ENCODE measurements around the gene MCRIP2. TPM values are rescaled to one million over a fixed set of nuclear protein-coding genes. Genes with fewer than 3 reads are reported as not detected.
A peak's percentile ranks its signal among the peaks of the same experiment; 100 is the strongest.

The MCRIP2 gene
- total and polyA plus RNA-seq, 2 experiments from 2014 or later: 64.3 to 67.7 TPM

DNA sequence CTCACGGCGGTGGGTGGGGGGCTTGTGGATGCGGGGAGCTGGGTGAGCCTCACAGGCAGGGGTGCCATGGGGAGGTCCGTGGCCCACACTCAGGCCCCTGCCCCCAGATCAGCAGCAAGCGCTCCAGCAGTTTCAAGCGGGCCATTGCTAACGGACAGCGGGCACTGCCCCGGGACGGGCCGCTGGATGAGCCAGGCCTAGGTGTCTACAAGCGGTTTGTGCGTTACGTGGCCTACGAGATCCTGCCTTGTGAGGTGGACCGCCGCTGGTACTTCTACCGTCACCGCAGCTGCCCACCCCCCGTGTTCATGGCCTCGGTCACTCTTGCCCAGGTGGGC lies 34.9 kb downstream of the MCRIP2 start:
- Histone ChIP-seq H3K27me3 (ENCODE audit: insufficient read depth) (no peaks in the 10 kb centered on the region), H2AFZ (no peak overlapping the region), H3K4me3 (no peak overlapping the region; the same call in 1 of the 2 replicates), H3K4me2 (peak overlapping the region; percentile 74; the same call in 1 of the 2 replicates), H4K20me1 (replicated peaks; ENCODE audit: insufficient read depth) (peaks cover 8% of the 10 kb centered on the region), H3K79me2 (replicated peaks; ENCODE audit: insufficient read depth) (peaks cover 9% of the 10 kb centered on the region; the same call in 1 of the 2 replicates), H3K27ac (ENCODE audit: low read depth) (no peak overlapping the region), H3K4me1 (ENCODE audit: insufficient read depth) (peaks cover 11% of the 10 kb centered on the region; the same call in 1 of the 2 replicates), H3F3A (replicated peaks; ENCODE audit: low read depth) (peaks cover 23% of the 10 kb centered on the region), H3K9me2 (ENCODE audit: insufficient read depth) (no peaks in the 10 kb centered on the region), H3K36me3 (ENCODE audit: insufficient read depth) (no peaks in the 10 kb centered on the region)
- peaks cover 15% of the 10 kb centered on the region for H3K27me3 Mint-ChIP-seq (ENCODE audit: insufficient read depth, low read depth, poor library complexity)
- peak overlapping the region; percentile 36; the same call in 2 of the 3 replicates for H3K4me3 Mint-ChIP-seq
- H3K4me1 Mint-ChIP-seq: peaks cover 23% of the 10 kb centered on the region
- ATAC-seq: no peak
- TF ChIP-seq ZNF114 (CRISPR knock-in tag; IDR thresholded peaks at IDR 0.05): no peak
- TF ChIP-seq, protein P1, sequence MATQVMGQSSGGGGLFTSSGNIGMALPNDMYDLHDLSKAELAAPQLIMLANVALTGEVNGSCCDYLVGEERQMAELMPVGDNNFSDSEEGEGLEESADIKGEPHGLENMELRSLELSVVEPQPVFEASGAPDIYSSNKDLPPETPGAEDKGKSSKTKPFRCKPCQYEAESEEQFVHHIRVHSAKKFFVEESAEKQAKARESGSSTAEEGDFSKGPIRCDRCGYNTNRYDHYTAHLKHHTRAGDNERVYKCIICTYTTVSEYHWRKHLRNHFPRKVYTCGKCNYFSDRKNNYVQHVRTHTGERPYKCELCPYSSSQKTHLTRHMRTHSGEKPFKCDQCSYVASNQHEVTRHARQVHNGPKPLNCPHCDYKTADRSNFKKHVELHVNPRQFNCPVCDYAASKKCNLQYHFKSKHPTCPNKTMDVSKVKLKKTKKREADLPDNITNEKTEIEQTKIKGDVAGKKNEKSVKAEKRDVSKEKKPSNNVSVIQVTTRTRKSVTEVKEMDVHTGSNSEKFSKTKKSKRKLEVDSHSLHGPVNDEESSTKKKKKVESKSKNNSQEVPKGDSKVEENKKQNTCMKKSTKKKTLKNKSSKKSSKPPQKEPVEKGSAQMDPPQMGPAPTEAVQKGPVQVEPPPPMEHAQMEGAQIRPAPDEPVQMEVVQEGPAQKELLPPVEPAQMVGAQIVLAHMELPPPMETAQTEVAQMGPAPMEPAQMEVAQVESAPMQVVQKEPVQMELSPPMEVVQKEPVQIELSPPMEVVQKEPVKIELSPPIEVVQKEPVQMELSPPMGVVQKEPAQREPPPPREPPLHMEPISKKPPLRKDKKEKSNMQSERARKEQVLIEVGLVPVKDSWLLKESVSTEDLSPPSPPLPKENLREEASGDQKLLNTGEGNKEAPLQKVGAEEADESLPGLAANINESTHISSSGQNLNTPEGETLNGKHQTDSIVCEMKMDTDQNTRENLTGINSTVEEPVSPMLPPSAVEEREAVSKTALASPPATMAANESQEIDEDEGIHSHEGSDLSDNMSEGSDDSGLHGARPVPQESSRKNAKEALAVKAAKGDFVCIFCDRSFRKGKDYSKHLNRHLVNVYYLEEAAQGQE (IDR thresholded peaks at IDR 0.05; ENCODE audit: unreplicated experiment): no peak
- TF ChIP-seq EZH2 (IDR thresholded peaks at IDR 0.05; ENCODE audit: low read depth, unreplicated experiment): no peak
- no peaks in the 10 kb centered on the region; the same call in 2 of the 3 replicates for H3K9me3 Mint-ChIP-seq
- DNase-seq (ENCODE audit: low spot score): no peak
- peaks cover 13% of the 10 kb centered on the region for H3K36me3 Mint-ChIP-seq (ENCODE audit: low read depth)
- no peak overlapping the region; the same call in 1 of the 2 replicates for H3K27ac Mint-ChIP-seq

DNA sequence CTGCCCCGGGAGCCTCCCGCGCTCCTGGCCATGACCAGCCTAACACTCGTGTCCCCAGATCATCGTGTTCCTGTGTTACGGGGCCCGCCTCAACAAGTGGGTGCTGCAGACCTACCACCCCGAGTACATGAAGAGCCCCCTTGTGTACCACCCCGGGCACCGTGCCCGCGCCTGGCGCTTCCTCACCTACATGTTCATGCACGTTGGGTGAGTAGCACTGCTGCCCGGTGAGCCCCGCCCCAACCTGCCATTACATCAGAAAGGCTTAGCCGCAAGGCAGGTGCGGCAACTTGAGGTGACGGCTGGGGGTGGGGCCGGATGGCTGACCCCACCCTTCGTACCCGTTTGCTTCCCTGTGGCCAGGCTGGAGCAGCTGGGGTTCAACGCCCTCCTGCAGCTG lies 35.3 kb downstream of the MCRIP2 start:
- Histone ChIP-seq H3K27ac (ENCODE audit: low read depth) (no peak overlapping the region), H3K27me3 (ENCODE audit: insufficient read depth) (no peaks in the 10 kb centered on the region), H2AFZ (no peak overlapping the region), H3K4me3 (peak overlapping the region; percentile 48), H4K20me1 (replicated peaks; ENCODE audit: insufficient read depth) (peaks cover 10% of the 10 kb centered on the region), H3F3A (replicated peaks; ENCODE audit: low read depth) (peaks cover 27% of the 10 kb centered on the region), H3K9me2 (ENCODE audit: insufficient read depth) (no peaks in the 10 kb centered on the region), H3K79me2 (replicated peaks; ENCODE audit: insufficient read depth) (peaks cover 9% of the 10 kb centered on the region; the same call in 1 of the 2 replicates), H3K4me2 (peak overlapping the region; percentile 74), H3K4me1 (ENCODE audit: insufficient read depth) (peaks cover 11% of the 10 kb centered on the region; the same call in 1 of the 2 replicates), H3K36me3 (ENCODE audit: insufficient read depth) (no peaks in the 10 kb centered on the region)
- Mint-ChIP-seq H3K4me1 (peaks cover 27% of the 10 kb centered on the region), H3K27me3 (ENCODE audit: insufficient read depth, low read depth, poor library complexity) (peaks cover 17% of the 10 kb centered on the region), H3K27ac (no peak overlapping the region; the same call in 1 of the 2 replicates), H3K9me3 (no peaks in the 10 kb centered on the region; the same call in 1 of the 3 replicates), H3K36me3 (ENCODE audit: low read depth) (peaks cover 17% of the 10 kb centered on the region), H3K4me3 (peak overlapping the region; percentile 36; the same call in 2 of the 3 replicates)
- TF ChIP-seq EZH2 (IDR thresholded peaks at IDR 0.05; ENCODE audit: low read depth, unreplicated experiment): no peak
- no peak for TF ChIP-seq EZH2phosphoT487 (IDR thresholded peaks at IDR 0.05; ENCODE audit: unreplicated experiment)
- TF ChIP-seq STAT1 (IDR thresholded peaks at IDR 0.05; ENCODE audit: unreplicated experiment): no peak
- no peak for TF ChIP-seq CREB1 (CRISPR knock-in tag; IDR thresholded peaks at IDR 0.05; ENCODE audit: low read depth)
- TF ChIP-seq, protein P2, sequence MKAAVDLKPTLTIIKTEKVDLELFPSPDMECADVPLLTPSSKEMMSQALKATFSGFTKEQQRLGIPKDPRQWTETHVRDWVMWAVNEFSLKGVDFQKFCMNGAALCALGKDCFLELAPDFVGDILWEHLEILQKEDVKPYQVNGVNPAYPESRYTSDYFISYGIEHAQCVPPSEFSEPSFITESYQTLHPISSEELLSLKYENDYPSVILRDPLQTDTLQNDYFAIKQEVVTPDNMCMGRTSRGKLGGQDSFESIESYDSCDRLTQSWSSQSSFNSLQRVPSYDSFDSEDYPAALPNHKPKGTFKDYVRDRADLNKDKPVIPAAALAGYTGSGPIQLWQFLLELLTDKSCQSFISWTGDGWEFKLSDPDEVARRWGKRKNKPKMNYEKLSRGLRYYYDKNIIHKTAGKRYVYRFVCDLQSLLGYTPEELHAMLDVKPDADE (IDR thresholded peaks at IDR 0.05): no peak
- TF ChIP-seq, protein P3, sequence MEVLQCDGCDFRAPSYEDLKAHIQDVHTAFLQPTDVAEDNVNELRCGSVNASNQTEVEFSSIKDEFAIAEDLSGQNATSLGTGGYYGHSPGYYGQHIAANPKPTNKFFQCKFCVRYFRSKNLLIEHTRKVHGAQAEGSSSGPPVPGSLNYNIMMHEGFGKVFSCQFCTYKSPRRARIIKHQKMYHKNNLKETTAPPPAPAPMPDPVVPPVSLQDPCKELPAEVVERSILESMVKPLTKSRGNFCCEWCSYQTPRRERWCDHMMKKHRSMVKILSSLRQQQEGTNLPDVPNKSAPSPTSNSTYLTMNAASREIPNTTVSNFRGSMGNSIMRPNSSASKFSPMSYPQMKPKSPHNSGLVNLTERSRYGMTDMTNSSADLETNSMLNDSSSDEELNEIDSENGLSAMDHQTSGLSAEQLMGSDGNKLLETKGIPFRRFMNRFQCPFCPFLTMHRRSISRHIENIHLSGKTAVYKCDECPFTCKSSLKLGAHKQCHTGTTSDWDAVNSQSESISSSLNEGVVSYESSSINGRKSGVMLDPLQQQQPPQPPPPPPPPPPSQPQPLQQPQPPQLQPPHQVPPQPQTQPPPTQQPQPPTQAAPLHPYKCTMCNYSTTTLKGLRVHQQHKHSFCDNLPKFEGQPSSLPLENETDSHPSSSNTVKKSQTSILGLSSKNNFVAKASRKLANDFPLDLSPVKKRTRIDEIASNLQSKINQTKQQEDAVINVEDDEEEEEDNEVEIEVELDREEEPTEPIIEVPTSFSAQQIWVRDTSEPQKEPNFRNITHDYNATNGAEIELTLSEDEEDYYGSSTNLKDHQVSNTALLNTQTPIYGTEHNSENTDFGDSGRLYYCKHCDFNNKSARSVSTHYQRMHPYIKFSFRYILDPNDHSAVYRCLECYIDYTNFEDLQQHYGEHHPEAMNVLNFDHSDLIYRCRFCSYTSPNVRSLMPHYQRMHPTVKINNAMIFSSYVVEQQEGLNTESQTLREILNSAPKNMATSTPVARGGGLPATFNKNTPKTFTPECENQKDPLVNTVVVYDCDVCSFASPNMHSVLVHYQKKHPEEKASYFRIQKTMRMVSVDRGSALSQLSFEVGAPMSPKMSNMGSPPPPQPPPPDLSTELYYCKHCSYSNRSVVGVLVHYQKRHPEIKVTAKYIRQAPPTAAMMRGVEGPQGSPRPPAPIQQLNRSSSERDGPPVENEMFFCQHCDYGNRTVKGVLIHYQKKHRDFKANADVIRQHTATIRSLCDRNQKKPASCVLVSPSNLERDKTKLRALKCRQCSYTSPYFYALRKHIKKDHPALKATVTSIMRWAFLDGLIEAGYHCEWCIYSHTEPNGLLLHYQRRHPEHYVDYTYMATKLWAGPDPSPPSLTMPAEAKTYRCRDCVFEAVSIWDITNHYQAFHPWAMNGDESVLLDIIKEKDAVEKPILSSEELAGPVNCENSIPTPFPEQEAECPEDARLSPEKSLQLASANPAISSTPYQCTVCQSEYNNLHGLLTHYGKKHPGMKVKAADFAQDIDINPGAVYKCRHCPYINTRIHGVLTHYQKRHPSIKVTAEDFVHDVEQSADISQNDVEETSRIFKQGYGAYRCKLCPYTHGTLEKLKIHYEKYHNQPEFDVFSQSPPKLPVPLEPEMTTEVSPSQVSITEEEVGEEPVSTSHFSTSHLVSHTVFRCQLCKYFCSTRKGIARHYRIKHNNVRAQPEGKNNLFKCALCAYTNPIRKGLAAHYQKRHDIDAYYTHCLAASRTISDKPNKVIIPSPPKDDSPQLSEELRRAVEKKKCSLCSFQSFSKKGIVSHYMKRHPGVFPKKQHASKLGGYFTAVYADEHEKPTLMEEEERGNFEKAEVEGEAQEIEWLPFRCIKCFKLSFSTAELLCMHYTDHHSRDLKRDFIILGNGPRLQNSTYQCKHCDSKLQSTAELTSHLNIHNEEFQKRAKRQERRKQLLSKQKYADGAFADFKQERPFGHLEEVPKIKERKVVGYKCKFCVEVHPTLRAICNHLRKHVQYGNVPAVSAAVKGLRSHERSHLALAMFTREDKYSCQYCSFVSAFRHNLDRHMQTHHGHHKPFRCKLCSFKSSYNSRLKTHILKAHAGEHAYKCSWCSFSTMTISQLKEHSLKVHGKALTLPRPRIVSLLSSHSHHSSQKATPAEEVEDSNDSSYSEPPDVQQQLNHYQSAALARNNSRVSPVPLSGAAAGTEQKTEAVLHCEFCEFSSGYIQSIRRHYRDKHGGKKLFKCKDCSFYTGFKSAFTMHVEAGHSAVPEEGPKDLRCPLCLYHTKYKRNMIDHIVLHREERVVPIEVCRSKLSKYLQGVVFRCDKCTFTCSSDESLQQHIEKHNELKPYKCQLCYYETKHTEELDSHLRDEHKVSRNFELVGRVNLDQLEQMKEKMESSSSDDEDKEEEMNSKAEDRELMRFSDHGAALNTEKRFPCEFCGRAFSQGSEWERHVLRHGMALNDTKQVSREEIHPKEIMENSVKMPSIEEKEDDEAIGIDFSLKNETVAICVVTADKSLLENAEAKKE (CRISPR knock-in tag; IDR thresholded peaks at IDR 0.05): no peak
- TF ChIP-seq POLR2AphosphoS5 (IDR thresholded peaks at IDR 0.05; ENCODE audit: low read depth): peak; percentile 20; the same call in 1 of the 2 replicates
- ATAC-seq (peak; percentile 5), DNase-seq (ENCODE audit: low spot score) (peak; percentile 54)

All from GM23338 (cell line).